PC-3 (cell line): Measurements from ENCODE around the gene RNU6-1. TPM values are rescaled to one million over a fixed set of nuclear protein-coding genes. Genes with fewer than 3 reads are reported as not detected.

Experiments used
- ATAC-seq: fragments of 200-7000 bp; cut with Tn5 transposase; 2 replicates; pipeline ENCODE4 v1.9.1; 2020; ENCODE audit warnings: mild to moderate bottlenecking, moderate library complexity
- BruUV-seq: library from RNA; stranded (reverse); fragments of 400-500 nt; replicated peaks from 2 replicates; lab custom pipeline; 2021; lab: Mats Ljungman, UMichigan
- CTCF ChIA-PET: fragments of 300-600 bp; sonication (Branson Sonifier 250); formaldehyde crosslinking; loops from one replicate; lab custom pipeline; 2022; ENCODE audit warnings: antibody characterized with exemption; lab: Charles Lee
- POLR2A ChIA-PET: fragments of 300-600 bp; sonication (Branson Sonifier 250); formaldehyde crosslinking; loops from one replicate; lab custom pipeline; 2022; ENCODE audit warnings: antibody characterized with exemption; ENCODE audit not compliant: unreplicated experiment; lab: Charles Lee
- DNase-seq: peaks from one replicate; pipeline ENCODE4 v3.0.0-alpha.2; 2015
- H2AFZ ChIP-seq: fragments of 300-600 bp; sonication (generic); 2 replicates; pipeline ENCODE4 v1.6.0; 2016; ENCODE audit warnings: antibody characterized with exemption, low read length
- H3F3A ChIP-seq: fragments of 300-600 bp; sonication (generic); one replicate; pipeline ENCODE4 v1.6.0; 2017; ENCODE audit warnings: antibody characterized with exemption, low read length, control low read depth, mild to moderate bottlenecking; ENCODE audit not compliant: unreplicated experiment
- H3K27ac ChIP-seq: fragments of 300-600 bp; sonication (generic); 2 replicates; pipeline ENCODE4 v1.5.1; 2016; ENCODE audit warnings: mild to moderate bottlenecking, low read length
- H3K27me3 ChIP-seq: fragments of 300-600 bp; sonication (generic); 2 replicates; pipeline ENCODE4 v1.6.1; 2016; ENCODE audit warnings: low read length, mixed read lengths
- H3K36me3 ChIP-seq: fragments of 300-600 bp; sonication (generic); 2 replicates; pipeline ENCODE4 v1.6.1; 2016; ENCODE audit warnings: low read depth, mixed run types, low read length, mixed read lengths
- H3K4me1 ChIP-seq: fragments of 300-600 bp; sonication (generic); 2 replicates; pipeline ENCODE4 v1.5.1; 2016; ENCODE audit warnings: low read length; ENCODE audit not compliant: insufficient read depth
- H3K4me2 ChIP-seq: fragments of 300-600 bp; sonication (generic); 2 replicates; pipeline ENCODE4 v1.6.0; 2016; ENCODE audit warnings: low read length
- H3K4me3 ChIP-seq: fragments of 300-600 bp; sonication (generic); 2 replicates; pipeline ENCODE4 v1.5.1; 2016; ENCODE audit warnings: mild to moderate bottlenecking, low read length, mixed read lengths
- H3K79me2 ChIP-seq: fragments of 300-600 bp; sonication (generic); 2 replicates; pipeline ENCODE4 v1.6.1; 2017; ENCODE audit warnings: low read length, mixed read lengths
- H3K9ac ChIP-seq: fragments of 300-600 bp; sonication (generic); 2 replicates; pipeline ENCODE4 v1.6.0; 2016; ENCODE audit warnings: mild to moderate bottlenecking, low read length
- H3K9me2 ChIP-seq: fragments of 300-600 bp; sonication (generic); replicated peaks from 2 replicates; pipeline ENCODE4 v1.6.1; 2016; ENCODE audit warnings: mixed run types, low read length, mixed read lengths
- H3K9me3 ChIP-seq: fragments of 300-600 bp; sonication (generic); 2 replicates; pipeline ENCODE4 v1.6.1; 2016; ENCODE audit warnings: low read length, mixed read lengths
- H4K20me1 ChIP-seq: fragments of 300-600 bp; sonication (generic); 2 replicates; pipeline ENCODE4 v1.6.1; 2016; ENCODE audit warnings: low read length, mixed read lengths
- EZH2 ChIP-seq: fragments of 300-600 bp; sonication (generic); IDR thresholded peaks from one replicate; pipeline ENCODE4 v1.6.1; 2017; ENCODE audit warnings: antibody characterized with exemption, mild to moderate bottlenecking, low read length; ENCODE audit not compliant: unreplicated experiment
- EZH2phosphoT487 ChIP-seq: fragments of 300-600 bp; sonication (generic); IDR thresholded peaks from 2 replicates; pipeline ENCODE4 v1.6.1; 2018; ENCODE audit warnings: mild to moderate bottlenecking, antibody characterized with exemption, low read length, borderline replicate concordance
- intact Hi-C: fragments of 100-400 bp; cut with micrococcal nuclease; formaldehyde crosslinking; loops from 2 replicates; pipeline ENCODE4 v1.9.0; 2023
- total RNA-seq: library from RNA; depleted of rRNA; stranded (reverse); fragments of >200 nt; gene quantifications from 2 replicates; pipeline ENCODE4 v1.2.3, GENCODE V29; 2014
- TF ChIP-seq, protein P1 (sequence below): fragments of 300-600 bp; sonication (generic); conservative IDR thresholded peaks from 2 replicates; pipeline ENCODE4 v1.5.1; 2017; ENCODE audit warnings: antibody characterized with exemption, low read depth, mild to moderate bottlenecking, low read length

Gene RNU6-1
- total RNA-seq, 1 experiment from 2014 or later, result not detected

DNA sequence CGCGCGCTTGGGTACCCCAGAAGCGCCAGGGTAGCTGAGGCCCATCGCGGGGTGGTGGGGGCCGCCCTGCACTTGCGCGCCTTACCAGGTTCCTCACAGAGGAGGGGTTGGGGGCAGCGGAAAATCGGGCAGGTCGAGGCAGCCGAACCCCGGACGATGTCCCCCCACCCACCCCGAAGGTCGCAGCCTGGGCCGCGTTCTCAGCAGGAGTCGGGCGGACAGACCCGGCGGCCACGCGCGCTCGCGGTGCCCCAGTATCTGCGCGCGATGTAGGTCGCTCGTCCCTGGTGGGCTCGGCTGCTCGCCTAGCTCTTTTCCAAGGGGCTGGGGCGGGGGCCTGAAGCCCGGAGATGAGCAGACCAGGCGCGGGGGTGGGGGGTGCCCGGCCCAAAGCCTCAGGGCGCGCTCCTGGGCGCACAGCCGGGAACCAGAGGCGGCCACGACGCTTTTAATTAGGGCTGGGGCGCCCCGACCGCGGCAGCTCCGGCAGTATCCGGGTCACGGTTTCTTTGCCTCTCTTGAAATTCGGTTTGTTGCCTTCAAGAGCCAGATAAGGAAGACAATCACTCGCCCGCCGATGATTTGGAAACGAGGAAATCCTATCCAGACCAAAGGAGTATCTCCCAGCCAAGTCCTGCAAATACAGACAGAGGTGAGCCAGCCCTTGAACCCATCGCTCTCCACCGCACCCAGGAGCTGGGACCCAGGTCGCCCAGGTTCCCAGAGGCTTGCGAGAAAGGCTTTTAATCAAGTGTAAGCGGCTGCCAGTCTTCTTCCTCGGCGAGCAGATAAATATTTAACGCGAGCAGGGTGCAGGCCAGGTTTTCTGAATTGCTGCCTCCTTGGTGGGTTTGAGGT, 10.0 kb downstream of the RNU6-1 start:
- no TSS peak for BruUV-seq
- CTCF ChIA-PET, result no interaction called here

DNA sequence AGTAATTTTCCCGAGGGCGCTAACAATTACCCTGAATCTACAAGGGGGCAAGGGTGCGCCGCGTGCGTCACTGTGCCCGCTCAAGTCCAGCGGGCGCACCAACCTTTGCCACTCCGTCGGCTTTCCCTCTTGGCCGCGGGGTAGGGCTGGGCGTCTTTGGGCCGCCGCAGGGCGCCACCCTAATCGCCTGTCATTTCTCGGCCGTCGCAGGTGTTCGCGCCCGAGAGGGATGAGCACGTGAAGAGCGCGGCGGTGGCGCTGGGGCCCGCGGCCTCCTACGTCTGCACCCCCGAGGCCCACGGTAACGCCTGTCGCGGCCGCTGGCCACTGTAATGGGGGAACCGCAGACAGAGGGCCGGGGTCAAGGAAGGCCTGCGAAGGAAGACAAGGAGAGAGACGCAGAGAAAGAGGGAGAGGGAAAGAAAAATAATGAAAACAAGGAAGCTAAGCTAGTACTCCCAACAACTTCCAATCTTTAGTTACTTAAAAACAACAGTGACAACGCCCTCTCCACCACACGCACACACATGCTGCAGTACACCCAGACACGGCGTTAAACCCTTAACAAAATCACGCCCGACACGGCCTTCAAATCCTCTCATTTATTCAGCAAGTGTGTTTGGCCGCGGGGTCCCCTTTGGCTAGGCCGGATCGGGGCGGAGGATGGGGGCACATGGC, 10.7 kb downstream of the RNU6-1 start:
- CTCF ChIA-PET, result no interaction called here
- Histone ChIP-seq H3K9me3 (no peaks in the 10 kb centered on the region), H3K27ac (no peak overlapping the region), H2AFZ (no peak overlapping the region), H3K9ac (no peak overlapping the region), H3K36me3 (no peaks in the 10 kb centered on the region), H3K9me2 (no peaks in the 10 kb centered on the region), H3K4me3 (no peak overlapping the region), H3K79me2 (no peaks in the 10 kb centered on the region), H4K20me1 (no peaks in the 10 kb centered on the region), H3F3A (no peaks in the 10 kb centered on the region), H3K4me2 (no peak overlapping the region), H3K4me1 (no peaks in the 10 kb centered on the region), H3K27me3 (peaks cover 13% of the 10 kb centered on the region)
- BruUV-seq, result no TSS peak
- ATAC-seq, result no peak
- intact Hi-C loops, result no loop called here
- no peak for TF ChIP-seq EZH2
- TF ChIP-seq, protein P1, sequence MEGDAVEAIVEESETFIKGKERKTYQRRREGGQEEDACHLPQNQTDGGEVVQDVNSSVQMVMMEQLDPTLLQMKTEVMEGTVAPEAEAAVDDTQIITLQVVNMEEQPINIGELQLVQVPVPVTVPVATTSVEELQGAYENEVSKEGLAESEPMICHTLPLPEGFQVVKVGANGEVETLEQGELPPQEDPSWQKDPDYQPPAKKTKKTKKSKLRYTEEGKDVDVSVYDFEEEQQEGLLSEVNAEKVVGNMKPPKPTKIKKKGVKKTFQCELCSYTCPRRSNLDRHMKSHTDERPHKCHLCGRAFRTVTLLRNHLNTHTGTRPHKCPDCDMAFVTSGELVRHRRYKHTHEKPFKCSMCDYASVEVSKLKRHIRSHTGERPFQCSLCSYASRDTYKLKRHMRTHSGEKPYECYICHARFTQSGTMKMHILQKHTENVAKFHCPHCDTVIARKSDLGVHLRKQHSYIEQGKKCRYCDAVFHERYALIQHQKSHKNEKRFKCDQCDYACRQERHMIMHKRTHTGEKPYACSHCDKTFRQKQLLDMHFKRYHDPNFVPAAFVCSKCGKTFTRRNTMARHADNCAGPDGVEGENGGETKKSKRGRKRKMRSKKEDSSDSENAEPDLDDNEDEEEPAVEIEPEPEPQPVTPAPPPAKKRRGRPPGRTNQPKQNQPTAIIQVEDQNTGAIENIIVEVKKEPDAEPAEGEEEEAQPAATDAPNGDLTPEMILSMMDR, result no peak
- TF ChIP-seq EZH2phosphoT487, result no peak
- POLR2A ChIA-PET, result no interaction called here
- no peak for DNase-seq

More for the DNA sequence above, 10.0 kb downstream of the RNU6-1 start:
- H3K4me3 ChIP-seq, result no peak overlapping the region
- H3K36me3 ChIP-seq, result no peaks in the 10 kb centered on the region
- H3K4me2 ChIP-seq, result no peak overlapping the region
- H3K9ac ChIP-seq, result no peak overlapping the region
- H3K27me3 ChIP-seq, result peaks cover 9% of the 10 kb centered on the region
- ATAC-seq (no peak), DNase-seq (no peak)
- no peaks in the 10 kb centered on the region for H4K20me1 ChIP-seq
- no peaks in the 10 kb centered on the region for H3K9me3 ChIP-seq
- H3F3A ChIP-seq, result no peaks in the 10 kb centered on the region
- no peak overlapping the region for H3K27ac ChIP-seq
- TF ChIP-seq EZH2 (no peak), EZH2phosphoT487 (no peak)
- TF ChIP-seq, protein P1, result no peak
- POLR2A ChIA-PET, result no interaction called here
- no peaks in the 10 kb centered on the region; the same call in 1 of the 2 replicates for H3K4me1 ChIP-seq
- H3K79me2 ChIP-seq, result no peaks in the 10 kb centered on the region
- intact Hi-C loops, result loop anchor here (10.0 kb wide), 1 partner anchor 135 kb away; no protein-coding TSS in a partner anchor
- H3K9me2 ChIP-seq, result no peaks in the 10 kb centered on the region
- H2AFZ ChIP-seq, result no peak overlapping the region
